ENCODE measurements around the gene NANOS2. TPM values are rescaled to one million over a fixed set of nuclear protein-coding genes. Genes with fewer than 3 reads are reported as not detected.

The NANOS2 gene
- total and polyA plus RNA-seq, 2 of the 13 experiments (the other 11 are each of a cell fraction or from before 2014, with no cell fraction given): not detected

DNA sequence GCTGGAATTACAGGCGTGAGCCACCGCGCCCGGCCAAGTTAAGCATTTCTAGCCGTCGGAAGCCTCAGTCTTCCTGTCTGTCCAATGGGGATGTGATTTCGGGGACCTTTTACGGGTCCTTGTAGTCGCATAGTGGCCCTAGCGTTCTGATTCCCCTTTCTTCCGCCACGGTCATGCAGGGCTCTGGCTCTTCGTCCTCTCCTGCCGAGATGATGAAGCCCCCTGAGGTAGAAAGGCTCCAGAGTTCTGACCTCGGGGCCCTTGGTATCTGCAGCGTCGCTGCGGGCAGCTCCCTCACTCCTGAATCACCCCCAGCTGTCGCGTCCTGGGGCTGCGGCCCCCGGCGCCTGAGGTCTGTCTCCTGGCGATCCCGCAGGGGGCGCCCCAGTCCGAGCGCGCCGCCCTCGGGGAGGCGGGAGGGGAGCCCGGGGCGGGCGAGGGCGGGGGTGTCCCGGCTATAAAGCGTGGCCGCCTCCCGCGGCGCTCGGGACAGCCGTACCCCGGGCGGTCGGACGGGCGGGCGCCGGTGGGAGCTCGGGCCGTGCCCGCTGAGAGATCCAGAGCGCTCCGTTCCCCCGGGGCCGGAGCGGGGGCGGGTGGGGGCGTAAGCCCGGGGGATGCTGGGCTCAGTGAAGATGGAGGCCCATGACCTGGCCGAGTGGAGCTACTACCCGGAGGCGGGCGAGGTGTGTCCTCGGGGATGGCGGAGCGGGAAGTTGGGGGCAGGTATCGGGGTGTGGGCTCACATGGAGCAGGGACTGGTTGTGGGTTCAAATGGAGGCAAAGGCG is 50.5 kb downstream of the NANOS2 start, which contains the start of gene FOXA3 (continued):
- no peak for TF ChIP-seq ZNF570 (CRISPR knock-in tag; IDR thresholded peaks at IDR 0.05; ENCODE audit: borderline replicate concordance)
- 0 out of 2 replicates have a peak, but pooled peaks have one; percentile 22 for TF ChIP-seq ZNF343 (CRISPR knock-in tag; IDR thresholded peaks at IDR 0.05)
- peak in 1 of 2 experiments; percentile 43; a peak in 1 of 4 replicates for TF ChIP-seq EP300 (IDR thresholded peaks at IDR 0.05; ENCODE audit: low read depth in 2 of 2, low read length in 2 of 2)
- no peak for TF ChIP-seq EP300 (CRISPR knock-in tag; IDR thresholded peaks at IDR 0.05; ENCODE audit: borderline replicate concordance)
- TF ChIP-seq SMAD1 (CRISPR knock-in tag; IDR thresholded peaks at IDR 0.05; ENCODE audit: borderline replicate concordance, low read depth): no peak
- TF ChIP-seq, protein P1, sequence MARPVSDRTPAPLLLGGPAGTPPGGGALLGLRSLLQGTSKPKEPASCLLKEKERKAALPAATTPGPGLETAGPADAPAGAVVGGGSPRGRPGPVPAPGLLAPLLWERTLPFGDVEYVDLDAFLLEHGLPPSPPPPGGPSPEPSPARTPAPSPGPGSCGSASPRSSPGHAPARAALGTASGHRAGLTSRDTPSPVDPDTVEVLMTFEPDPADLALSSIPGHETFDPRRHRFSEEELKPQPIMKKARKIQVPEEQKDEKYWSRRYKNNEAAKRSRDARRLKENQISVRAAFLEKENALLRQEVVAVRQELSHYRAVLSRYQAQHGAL (CRISPR knock-in tag; IDR thresholded peaks at IDR 0.05; ENCODE audit: not compliant biosample characterization): no peak
- no peak for TF ChIP-seq GTF3A (CRISPR knock-in tag; conservative IDR thresholded peaks at IDR 0.05)
- TF ChIP-seq ZNF367 (CRISPR knock-in tag; IDR thresholded peaks at IDR 0.05; ENCODE audit: borderline replicate concordance): no peak
- 0 out of 2 replicates have a peak, but pooled peaks have one; percentile 38 for TF ChIP-seq ZNF776 (CRISPR knock-in tag; IDR thresholded peaks at IDR 0.05)
- TF ChIP-seq GABPA (IDR thresholded peaks at IDR 0.05; ENCODE audit: low read depth, low read length): no peak
- TF ChIP-seq GABPA (CRISPR knock-in tag; IDR thresholded peaks at IDR 0.05; ENCODE audit: low read depth): peak; percentile 48; the same call in 1 of the 2 replicates
- TF ChIP-seq ZNF652 (CRISPR knock-in tag; IDR thresholded peaks at IDR 0.05; ENCODE audit: borderline replicate concordance, low read depth): peak; percentile 44; the same call in 1 of the 2 replicates
- no peak for TF ChIP-seq ZNF496 (CRISPR knock-in tag; IDR thresholded peaks at IDR 0.05; ENCODE audit: insufficient replicate concordance)
- peak; percentile 56 for TF ChIP-seq SALL2 (CRISPR knock-in tag; IDR thresholded peaks at IDR 0.05)
- peak; percentile 44; the same call in 1 of the 2 replicates for TF ChIP-seq MEIS1 (CRISPR knock-in tag; IDR thresholded peaks at IDR 0.05; ENCODE audit: borderline replicate concordance)
- no peak for TF ChIP-seq ZBTB7A (CRISPR knock-in tag; IDR thresholded peaks at IDR 0.05)
- TF ChIP-seq ZNF687 (CRISPR knock-in tag; IDR thresholded peaks at IDR 0.05): peak; percentile 80
- peak; percentile 91 for TF ChIP-seq THAP11 (CRISPR knock-in tag; IDR thresholded peaks at IDR 0.05)
- TF ChIP-seq GABPB1 (CRISPR knock-in tag; IDR thresholded peaks at IDR 0.05): peak; percentile 66; the same call in 1 of the 2 replicates
- peak; percentile 70 for TF ChIP-seq TFDP2 (CRISPR knock-in tag; IDR thresholded peaks at IDR 0.05)
- TF ChIP-seq IRF1 (CRISPR knock-in tag; IDR thresholded peaks at IDR 0.05; ENCODE audit: low read depth): no peak
- TF ChIP-seq ZSCAN31 (CRISPR knock-in tag; IDR thresholded peaks at IDR 0.05; ENCODE audit: low read depth): peak; percentile 71; the same call in 1 of the 2 replicates
- peak; percentile 89 for TF ChIP-seq ZMYM2 (CRISPR knock-in tag; IDR thresholded peaks at IDR 0.05)

Data from HepG2 (cell line).